Head of caudate nucleus (tissue), 42 donors: Measurements from ENCODE around the gene DHX35.

ENCODE experiments used
- DNase-seq, 42 donors: peaks; one replicate each; pipeline versions ENCODE4 v3.0.0 to v3.0.0-alpha.2; 2020 to 2021; ENCODE audit warnings: mixed read lengths in 7 of 42
- intact Hi-C: fragments of 100-400 bp; cut with DNase I; formaldehyde crosslinking; loops from one replicate; pipeline ENCODE4 v1.15.0; 2022

DHX35 gene

GRCh38 chr20:39072653-39073052, 110.5 kb downstream of the DHX35 start:
- DNase-seq: no peak
- intact Hi-C loops: no loop called here

DNA sequence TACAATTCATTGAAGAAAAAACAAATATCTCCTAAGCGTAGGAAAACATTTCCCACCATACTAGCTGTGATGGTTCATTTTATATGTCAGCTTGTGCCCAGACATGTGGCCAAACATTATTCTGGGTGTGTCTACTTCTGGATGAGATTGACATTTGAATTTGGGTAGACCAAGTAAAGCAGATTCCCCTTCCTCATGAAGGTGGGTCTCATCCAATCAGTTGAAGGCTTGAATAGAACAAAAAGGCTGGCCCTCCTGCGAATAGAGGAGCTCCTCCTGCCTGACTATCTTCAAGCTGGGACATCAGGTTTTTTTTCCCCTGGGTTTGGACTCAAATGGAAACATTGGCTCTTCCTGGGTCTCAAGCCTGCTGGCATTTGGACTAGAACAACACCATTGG, 113.6 kb downstream of the DHX35 start:
- intact Hi-C loops: no loop called here
- no peak for DNase-seq

DNA sequence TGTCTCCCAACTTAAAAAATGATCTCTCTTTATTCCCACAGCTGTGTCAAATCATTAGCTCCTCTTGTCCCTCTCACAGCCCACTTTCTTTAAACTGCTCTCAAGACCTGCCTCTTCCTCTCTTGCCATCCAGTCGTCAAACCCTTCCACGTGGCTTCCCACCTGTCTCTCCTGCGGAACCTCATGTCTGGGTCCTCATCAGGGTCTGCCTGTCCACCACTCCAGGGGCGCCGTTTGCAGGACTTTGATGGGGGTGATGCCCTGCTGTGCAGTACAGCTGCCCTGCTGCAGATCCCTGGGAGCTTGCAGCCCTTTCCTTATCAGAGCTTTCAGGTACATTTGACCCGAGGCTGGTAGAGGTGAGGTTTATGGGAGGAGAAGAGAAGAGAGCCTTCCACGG, 114.8 kb downstream of the DHX35 start:
- no peak for DNase-seq
- intact Hi-C loops: no loop called here

DNA sequence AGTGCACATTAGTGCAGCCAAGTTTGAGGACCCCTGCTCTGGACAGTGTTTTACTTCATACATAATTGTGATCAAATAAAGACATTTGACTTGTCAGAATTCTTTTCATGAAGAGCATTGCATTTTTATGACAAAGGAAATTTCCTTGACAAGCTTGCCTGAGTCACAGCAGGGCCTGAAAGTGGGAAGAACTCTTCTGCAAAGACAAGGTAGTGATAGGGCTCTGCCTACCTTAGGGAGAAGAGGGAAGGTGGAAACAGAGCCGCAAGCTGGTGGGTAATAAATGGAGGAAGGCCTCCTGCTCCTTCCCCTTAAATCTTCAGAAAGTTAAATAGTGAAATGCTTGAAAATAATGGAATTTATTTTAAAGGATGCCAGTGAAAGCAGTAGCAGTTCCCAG, 118.2 kb downstream of the DHX35 start:
- intact Hi-C loops: no loop called here
- peak in 24 of 42 donors; percentile 7 to 75 (median 35) for DNase-seq

DNA sequence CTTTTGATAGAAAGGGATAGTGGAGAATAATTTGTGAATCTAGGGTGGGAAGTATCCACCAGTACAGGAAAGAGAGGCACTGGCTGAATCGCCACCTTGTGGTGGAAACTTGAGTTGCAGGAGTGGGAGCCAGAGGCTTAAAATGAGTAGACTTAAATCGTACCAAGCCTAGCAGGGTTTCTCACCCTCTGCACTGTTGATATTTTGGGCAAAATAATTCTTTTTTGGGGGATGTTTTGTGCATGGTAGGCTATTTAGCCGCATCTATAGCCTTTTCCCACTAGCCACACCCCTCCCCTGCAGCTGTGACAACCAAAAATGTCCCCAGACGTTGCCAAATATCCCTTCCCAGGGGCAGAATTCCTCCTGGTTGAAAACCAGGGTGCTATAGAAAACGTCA, 119.1 kb downstream of the DHX35 start:
- intact Hi-C loops: no loop called here
- DNase-seq: peak; percentile 55 to 95 (median 89)

DNA sequence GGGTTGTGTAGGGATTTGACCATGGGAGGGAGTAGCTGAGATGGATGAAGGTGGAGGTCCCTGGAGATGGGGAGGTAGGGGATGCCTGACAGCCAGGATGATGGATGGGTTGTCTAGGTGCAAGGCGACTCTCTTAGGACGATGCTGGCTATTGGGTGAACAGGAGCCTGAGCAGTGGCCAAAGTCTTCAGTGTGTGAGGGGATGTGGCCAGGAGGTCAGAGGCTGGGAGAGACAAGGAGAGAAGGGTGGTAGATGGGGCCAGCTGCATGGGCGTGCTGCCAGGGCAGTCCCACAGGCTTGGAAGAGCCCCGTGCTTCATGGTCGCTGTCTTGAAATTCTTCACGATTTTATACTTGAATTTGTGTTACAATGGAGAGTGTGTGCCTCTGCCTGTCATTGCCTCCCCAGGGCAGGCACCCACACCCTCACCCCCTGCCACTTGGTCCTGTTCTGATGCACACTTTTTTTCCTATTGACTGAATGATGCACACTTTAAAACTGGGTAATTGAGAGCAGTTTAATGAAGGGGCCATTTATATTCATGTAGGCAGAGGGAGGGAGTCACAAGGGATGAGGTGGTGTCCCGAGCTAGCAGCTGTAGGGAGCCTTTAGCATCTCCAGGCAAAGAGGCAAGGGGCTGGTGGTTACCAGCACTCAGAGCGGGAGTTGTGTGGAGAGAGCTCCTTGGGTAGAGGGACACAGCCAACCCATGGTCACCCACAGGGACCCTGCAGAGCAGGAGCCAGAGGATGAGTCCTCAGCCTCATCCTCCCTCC, 120.7 kb downstream of the DHX35 start:
- DNase-seq: no peak
- intact Hi-C loops: no loop called here

GRCh38 chr20:39083761-39084160, 121.6 kb downstream of the DHX35 start:
- DNase-seq: no peak
- intact Hi-C loops: no loop called here

DNA sequence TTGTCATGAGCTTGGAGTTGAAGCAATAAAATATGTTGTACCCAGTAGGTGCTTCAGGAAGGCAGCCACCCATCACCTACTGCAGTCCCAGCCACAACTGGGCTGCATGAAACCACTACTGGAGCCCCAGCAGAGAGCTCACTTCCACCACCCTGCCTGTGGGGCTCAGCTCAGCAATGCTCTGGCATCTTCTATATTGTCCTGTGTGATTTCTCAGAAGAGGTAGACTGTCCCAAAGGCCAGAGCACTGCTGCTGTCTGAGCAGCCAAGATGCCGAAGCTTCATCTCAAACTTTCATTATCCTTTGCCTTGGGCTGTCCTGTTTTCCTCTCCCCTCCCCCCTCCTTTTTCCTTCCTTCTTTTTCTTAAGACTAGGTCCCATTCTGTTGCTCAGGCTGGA, 126.9 kb downstream of the DHX35 start:
- no peak for DNase-seq
- intact Hi-C loops: no loop called here
